GM18909 (cell line): Measurements from ENCODE around the gene KLK1.
"Not testable (repeated sequence)": the region's sequence is repeated elsewhere in the genome, so short reads cannot be mapped to it uniquely, and the experiment has no call there.

Experiments used
- ATAC-seq: cut with Tn5 transposase; IDR thresholded peaks from one replicate; pipeline ENCODE4 v1.9.1; 2021; ENCODE audit warnings: mild to moderate bottlenecking; ENCODE audit not compliant: unreplicated experiment, poor library complexity

The KLK1 gene

DNA sequence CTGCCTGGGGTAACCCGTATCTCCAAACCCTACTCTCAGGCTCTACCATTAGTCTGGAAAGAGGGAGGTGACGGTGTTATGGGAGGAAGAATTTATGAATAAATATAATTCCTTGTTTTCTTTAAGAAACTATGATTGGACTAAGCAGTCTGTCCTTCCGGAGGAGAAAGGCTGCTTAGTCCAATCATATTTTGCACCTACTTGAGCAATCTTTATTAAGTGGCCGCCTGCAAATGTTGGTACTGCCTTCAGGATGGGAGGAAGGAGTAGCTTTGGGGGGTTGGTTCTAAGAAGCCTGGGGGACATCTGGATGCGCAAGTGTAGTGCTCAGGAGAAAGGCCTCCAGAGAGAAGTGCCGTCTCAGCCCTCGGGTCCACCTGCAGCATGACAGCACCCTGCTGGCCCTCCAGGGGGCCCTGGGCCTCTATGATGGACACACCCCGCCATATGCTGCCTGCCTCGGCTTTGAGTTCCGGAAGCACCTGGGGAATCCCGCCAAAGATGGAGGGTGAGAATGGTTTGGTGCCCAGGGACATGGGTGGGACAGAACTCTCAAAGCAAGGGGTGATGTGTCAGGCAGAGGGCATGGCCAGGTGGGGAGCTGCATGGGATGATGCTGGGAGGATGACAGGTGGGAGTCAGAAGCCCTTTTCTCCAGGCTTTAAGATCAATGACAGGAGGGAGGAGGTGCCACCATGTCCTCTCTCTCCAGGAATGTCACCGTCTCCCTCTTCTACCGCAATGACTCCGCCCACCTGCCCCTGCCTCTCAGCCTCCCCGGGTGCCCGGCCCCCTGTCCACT, 29.3 kb downstream of the KLK1 start:
- no peak for ATAC-seq

DNA sequence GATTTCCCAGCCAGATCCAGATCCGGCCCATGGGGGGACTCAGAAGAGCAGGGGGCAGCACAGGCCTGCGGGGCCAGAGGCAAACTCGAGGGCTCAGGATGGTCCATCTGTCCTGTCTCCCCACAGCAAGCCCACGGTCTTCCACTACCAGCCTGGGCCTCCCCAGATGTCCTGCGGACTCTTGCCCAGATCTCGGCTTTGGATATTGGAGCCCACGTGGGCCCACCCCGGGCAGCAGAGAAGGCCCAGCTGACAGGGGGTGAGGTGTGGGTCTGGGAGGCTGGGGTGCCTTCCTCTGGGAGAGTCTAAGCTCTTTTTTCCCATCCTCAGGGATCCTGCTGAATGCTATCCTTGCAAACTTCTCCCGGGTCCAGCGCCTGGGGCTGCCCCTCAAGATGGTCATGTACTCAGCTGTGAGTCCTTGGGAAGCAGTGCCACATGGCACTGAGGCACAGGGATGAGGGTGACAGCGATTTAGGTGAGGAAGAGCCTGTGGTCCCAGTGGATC, 30.0 kb downstream of the KLK1 start:
- no peak for ATAC-seq

DNA sequence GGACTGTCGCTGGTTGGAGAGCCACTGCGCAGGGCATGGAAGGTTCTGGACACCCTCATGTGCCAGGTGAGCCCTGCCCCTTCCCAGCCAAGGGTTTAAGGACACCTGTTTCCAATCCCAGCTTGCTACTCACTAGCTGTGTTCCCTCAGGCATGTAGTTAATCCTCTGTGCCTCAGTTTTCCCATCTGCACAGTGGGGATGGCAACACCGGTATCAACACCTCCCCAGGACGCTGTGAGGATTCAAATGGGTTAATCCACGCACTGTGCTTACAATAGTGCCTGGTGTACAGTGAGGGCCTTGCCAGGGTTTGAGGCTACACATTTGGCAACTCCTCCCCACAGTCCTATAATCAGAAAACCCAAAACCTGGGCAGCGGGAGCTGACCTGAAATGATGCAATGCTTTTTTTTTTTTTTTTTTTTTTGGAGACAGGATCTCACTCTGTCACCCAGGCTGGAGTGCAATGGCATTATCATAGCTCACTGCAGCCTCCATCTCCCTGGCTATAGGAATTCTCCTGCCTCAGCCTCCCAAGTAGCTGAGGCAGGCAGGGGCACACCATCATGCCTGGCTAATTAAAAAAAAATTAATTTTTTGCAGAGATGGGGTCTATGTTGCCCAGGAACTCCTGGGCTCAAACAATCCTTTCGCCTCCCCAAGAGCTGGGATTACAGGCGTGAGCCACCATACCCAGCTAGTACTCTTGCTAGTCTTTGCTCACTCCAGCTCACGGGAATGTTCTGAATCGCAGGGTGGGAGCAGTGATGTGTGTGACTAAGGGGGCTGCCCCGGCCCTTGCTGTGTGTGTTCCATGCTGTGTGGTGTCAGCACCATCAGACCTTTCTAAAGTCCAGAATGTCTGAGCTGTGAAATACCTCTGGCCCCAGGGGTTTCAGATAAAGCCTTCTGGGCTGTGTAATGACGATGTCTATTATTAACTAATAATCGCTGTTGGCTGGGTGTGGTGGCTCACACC, 31.0 kb downstream of the KLK1 start:
- ATAC-seq = no peak

DNA sequence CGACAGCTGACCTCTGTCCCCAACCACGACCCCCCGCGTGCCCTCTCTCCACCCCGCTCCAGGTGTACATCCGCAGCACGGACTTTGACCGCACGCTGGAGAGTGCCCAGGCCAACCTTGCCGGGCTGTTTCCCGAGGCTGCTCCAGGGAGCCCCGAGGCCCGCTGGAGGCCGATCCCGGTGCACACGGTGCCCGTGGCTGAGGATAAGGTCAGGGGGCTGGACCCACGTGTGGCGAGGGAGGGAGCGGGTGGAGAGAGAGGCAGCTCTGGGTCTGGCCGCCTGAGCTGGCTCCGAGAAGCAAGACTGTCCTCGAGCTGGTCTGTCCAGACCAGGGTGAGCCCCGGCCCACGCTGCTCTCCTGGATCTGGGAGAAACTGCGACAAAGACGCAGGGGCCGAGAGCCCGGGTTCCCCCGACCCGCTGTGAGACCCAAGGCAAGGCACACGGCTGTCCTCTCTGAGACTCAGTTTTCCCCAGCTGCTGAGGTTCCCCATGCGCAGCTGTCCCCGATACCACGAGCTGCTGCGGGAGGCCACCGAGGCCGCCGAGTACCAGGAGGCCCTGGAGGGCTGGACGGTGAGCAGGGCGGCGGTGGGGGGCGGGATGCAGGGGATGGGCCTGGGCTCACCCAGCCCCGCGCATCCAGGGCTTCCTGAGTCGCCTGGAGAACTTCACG, 31.9 kb downstream of the KLK1 start:
- no peak for ATAC-seq

DNA sequence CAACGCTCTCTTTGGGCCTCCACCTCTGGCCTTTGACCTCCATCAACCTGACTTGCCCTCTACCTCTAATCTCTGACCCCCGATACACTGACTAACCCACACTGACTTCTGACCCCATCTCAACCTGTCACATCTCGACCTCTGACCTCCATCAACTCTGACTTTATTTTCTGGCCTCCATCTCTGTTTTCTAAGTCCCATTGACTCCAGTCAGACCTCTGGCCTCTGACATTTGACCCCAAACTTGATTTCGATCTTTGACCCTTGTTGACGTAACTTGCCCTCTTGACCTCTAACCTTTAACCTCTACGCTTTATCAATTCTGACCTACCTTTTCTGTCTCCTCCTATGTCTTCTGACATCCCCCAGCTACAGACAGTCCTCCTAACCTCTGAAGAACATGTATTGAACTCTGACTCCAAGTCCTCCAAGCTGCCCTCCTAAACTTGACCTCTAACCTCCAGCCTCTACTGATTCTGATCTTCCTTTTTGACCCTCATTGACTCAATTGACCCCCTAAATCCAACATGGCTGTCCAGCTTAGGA, 32.6 kb downstream of the KLK1 start:
- ATAC-seq = no peak

DNA sequence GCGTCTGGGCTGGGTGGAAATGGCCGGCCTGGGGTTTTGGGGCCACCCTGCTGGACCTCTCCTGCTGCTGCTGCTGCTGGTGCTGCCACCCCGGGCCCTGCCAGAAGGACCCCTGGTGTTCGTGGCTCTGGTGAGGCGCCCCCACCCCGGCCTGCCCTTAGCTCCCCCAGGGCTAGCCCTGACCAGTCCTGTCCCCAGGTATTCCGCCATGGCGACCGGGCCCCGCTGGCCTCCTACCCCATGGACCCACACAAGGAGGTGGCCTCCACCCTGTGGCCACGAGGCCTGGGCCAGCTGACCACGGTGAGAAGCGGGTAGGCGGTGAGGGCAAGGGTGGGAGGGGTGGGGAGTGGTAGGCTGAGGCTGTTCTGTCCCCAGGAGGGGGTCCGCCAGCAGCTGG, 33.2 kb downstream of the KLK1 start, which contains the start of gene ACP4:
Gene ACP4, plus strand, starts transcription at position 20 of the 400 bp plus-strand sequence. Its CDS starts 0 bp downstream, at position 20.
- no peak for ATAC-seq

DNA sequence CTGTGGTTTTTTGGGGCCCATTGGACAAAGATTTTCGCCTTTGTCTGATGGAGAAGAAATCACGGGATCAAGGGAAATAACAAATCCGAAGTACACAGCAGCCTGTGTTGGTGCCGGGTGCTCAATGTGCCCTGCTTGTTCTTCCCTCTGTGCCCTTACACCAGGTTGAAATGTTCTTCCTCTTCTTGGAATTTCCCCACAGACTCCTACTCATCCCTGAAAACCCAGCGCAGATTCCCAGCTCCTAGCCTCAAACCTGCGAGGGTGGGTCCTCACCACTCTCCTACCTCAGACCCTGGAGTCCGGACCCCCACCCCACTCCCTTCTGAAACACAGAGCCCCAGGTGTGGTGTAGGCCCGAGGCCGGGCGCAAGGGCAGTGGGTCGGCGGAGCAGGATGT, 38.3 kb downstream of the KLK1 start:
- ATAC-seq = no peak

DNA sequence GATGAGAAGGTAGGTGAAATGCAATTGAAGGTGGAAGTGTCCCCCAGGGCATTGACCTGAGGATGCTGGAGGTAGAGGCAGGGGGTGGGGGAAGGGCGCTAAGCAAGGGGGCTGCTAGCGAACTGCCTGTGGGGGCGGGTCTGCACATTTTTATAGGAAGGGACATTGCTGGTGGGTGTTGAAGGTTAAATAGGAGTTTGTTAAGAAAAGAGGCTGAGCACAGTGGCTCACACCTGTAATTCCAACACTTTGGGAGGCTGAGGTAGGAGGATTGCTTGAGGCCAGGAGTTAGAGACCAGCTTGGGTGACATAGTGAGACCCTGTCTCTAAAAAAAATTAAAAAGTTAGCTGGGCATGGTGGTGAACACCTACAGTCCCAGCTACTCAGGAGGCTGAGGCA, 38.9 kb downstream of the KLK1 start:
- ATAC-seq = no peak

DNA sequence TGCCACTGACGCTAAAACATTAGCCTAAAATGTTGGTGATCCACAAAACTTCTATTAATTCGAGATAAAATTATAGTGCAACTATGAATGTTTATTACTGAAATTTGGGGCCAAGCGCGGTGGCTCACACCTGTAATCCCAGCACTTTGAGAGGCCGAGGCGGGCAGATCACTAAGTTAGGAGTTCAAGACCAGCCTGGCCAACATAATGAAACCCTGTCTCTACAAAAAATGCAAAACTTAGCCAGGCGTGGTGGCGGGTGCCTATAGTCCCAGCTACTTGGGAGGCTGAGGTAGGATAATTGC, 39.8 kb downstream of the KLK1 start:
- not testable (repeated sequence) for ATAC-seq

DNA sequence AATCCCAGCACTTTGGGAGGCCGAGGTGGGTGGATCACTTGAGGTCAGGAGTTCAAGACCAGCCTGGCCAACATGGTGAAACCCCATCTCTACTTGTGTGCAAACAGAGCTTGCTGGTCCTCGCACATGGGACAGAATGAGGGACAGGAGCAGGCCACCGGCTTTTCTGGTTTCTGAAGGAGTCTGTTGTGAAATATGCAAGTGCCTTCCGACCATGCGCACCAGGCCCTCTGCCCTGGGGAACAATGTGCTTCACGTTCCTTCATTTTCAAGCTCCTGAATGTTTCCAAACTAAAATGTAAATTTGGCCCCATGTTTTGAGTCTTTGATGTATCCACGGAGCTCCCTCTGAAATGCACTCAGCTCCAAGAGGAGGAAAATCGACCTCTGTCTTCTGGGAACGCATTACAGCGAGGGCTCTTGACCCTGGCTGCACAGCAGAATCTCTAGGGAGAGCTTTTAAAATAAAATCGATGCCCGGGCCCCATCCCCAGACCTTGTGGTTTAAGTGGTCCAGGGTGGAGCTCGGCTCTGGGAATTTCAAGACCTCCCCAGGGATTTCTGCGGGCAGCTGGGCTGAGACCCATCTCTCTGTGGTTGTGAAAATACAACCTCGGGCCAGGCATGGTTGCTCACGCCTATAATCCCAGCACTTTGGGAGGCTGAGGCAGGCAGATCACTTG, 42.7 kb downstream of the KLK1 start:
- ATAC-seq = no peak

DNA sequence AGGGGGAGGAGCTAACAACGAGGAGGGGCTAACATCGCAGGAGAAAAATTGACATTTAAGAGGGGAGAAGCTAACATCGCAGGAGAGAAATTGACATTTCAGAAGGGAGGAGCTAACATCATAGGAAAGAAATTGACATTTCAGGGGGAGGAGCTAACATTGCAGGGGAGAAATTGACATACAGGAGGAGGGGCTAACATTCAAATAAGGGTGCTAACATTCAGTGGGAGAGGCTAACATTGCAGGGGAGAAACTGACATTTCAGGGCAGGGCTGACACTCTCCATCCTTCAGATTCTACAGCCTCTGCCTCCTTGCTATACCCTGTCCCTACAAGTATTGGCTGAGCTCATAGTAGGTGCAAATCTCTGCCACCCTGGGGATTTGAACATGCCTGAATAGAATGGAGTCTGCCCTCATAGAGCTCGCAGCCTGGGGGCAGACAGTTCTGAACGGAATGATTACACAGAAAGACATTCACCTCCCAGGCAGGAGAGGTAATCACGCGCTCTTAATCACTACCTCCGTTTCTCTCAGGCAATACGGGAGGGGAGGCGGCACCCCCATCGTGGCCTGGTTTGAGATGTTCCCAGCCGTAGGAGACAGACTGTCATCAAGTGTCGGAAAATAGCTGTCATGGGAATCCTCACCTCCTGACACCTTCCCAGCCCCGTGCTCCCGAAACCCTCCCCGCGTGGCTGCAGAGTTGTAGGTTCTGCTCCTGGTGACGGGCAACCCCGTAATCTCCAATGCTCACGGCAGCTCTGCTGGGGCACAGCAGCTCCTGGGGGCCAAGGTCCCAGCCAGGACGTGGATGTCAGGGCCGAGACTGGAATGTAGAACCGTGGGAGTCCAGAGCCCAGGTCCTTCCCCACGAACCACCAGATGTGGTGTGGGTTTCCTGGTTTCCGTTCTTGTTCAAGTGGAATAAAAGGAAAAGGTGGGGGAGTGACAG, 43.8 kb downstream of the KLK1 start:
- no peak for ATAC-seq

DNA sequence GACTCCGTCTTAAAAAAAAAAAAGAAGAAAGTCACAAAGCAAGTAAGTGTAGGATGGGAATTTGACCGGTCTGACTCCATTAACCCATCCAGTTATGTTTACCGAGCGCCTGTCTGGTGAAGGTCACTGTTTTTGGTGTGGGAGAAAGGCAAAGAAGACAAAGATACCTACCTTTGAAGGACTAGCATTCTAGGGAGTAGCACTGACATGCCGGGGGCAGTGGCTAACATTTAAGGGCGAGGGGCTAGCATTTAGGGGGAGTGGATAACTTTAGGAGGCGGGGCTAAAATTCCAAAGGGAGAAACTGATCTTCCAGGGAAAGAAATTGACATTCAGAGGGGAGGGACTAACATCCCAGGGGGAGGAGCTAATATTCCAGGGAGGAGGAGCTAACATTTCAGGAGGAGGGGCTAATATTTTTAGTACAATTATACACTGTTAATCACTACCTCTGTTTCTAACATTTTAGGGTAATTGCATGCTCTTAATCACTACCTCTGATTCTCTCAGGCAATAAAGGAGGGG, 44.6 kb downstream of the KLK1 start:
- no peak for ATAC-seq

DNA sequence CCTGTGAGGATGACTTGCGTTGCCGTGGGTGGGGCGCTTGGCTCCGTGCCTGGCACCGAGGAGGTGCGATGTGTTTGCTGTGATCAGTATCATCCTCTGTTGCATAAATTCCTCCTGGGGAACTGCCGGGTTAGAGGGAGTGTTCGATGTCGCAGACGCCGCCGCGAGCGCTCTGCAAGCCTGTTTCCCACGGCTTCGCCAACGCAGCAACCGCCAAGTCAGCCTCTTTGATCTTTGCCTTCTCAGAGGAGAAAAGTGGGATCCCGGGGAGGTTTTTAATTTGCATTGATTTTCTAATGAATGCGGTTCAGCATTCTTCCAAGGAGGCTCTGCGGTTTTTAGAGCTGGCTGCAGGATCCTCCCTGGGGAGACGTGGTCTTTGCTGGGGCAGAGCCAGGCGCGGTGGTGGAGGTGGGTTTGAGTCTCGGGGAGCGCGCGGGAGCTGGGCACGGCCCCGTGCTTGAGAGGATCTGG, 45.7 kb downstream of the KLK1 start:
- no peak for ATAC-seq

DNA sequence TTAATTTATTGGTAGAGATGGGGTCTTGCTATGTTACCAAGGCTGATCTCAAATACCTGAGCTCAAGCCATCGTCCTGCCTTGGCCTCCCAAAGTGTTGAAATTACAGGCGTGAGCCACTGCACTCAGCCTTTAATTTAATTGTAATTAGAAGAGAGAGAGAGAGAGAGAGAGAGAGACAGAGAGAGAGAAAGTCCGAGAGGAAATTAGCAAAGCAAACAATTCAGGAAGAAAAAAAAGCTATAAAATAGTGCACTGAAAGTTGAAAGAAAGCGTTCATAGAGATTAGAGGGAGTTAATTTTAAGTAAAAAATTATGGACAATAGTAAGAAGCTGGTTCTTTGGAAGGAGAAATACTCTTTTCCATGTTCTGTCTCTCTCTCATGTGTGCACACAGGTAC, 46.3 kb downstream of the KLK1 start:
- no peak for ATAC-seq

DNA sequence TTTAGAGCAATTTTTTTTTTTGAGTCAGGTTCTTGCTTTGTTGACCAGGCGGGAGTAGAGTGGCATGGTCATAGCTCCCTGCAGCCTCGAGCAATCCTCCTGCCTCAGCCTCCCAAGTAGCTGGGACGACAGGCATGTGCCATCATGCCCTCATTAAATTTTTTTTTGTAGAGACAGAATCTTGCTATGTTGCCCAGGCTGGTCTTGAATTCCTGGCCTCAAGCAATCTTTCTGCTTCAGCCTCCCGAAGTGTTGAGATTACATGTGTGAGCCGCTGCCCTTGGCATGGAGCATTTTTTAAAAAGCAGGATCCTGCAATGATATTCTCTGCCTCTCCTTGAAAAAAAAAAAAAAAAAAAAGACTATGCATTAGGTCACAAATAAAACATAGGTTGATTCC, 47.5 kb downstream of the KLK1 start:
- ATAC-seq = no peak

DNA sequence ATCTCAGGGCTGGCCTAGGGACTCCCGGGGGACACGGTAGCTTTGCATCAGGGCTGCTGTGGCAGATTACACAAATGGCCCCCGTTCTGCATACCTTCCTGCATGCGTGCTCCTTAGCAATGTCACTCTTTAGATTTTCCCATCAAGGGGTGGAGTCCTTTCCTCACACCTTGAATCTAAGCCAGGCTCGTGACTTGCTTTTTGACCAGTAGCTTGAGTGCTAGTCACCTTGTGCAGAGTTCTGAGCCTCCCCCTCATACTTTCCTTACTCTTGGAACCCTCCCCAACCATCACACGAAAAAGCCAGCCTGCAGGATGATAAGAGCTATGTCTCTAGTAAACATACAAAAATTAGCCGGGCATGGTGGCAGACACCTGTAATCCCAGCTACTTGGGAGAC, 50.1 kb downstream of the KLK1 start:
- not testable (repeated sequence) for ATAC-seq

DNA sequence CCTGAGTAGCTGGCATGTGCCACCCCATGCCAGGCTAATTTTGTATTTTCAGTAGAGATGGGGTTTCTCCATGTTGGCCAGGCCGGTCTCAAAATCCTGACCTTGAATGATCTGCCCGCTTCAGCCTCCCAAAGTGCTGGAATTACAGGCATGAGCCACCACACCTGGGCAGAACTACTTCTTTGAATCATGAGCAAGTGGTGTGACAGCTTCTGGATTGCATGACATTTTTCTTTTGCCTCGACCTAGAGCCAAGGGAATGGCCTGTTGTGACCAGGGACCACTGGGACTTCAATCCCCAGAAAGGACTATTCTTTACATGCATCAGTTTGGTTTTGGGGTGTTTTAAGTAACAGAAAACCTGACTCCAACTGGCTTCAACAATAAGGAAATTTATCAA, 50.7 kb downstream of the KLK1 start:
- ATAC-seq = not testable (repeated sequence)

DNA sequence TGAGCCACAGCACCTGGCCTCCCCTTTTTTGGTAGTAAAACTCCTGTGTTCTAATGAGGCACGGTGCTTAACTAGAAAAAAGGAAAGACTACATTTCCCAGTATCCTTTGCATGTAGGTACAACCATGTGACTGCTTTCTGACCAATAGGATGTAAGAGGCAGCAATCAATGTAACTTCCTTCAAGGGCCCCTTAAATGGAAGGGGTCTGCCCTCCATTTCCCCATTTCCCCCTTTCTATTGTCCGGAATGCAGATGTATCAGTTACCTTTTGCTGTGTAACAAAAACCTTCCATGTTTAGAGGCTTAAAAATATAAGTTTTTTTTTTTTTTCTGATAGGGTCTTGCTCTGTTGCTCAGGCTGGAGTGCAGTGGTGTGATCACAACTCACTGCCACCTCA, 51.1 kb downstream of the KLK1 start:
- no peak for ATAC-seq
